A549 treated with CORT108297 at 1 μM for 4 hours (cell line): ENCODE measurements around the gene COX8A. TPM values are rescaled to one million over a fixed set of nuclear protein-coding genes. Genes with fewer than 3 reads are reported as not detected.

Source experiments
- total RNA-seq: library from RNA; stranded (reverse); fragments of 200-300 nt; extraction: Qiagen RNA extraction; gene quantifications from 5 replicates; pipeline ENCODE4 v1.2.3, GENCODE V29; 2022

Gene COX8A, protein sequence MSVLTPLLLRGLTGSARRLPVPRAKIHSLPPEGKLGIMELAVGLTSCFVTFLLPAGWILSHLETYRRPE
- 731 to 1,149 TPM (median 1,054 TPM) in 5 replicates for total RNA-seq

GRCh38 chr11:63974259-63975143, at the start of gene COX8A:
Gene COX8A, plus strand, starts transcription at chr11:63974620. Its CDS starts 61 bp downstream, at chr11:63974681.

DNA sequence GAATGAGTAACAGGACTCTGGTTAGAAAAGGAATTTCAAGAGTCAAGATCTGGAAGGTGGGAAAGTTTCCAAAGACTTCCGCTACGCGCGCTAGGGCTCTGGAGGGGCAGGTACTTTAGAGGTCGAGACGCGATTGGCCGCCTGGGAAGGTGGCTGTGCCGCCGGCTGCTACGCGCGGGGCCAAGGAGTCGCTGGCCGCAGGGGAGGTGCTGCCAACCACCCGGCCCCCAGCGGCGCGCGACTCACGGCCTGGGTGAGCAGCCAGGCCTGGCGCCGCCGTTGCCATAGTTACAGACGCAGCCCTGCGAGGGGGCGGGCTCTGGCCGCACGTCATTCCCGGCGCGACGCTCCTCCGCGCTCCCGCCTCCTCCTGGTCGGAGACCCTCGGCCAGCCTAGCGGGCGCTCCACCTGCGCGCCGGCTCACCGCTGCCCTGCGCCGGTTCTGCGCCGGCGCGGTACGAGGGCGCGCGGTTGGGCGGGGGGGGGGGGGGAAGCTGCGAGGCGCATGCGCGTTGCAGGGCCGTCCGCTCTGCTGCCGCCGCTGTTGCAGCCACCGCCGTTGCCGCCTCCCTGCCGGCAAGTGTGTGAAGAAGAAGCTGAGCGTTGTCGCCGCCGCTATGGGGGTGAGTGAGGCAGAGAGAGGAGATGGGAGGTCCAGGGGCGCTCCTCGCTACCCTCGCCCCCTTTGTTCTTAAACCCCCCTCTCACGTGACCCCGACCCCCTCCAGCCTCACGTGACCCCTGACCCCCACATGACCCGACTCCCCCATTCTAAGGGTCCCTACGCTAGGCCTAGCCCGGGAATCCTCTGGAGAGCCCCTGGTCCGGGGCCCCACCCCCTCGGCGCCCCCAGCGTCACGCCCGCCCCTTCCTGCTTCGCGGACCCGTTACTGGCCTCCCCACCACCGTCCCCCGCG, 35.7 kb upstream of the COX8A start, which contains the start of gene NAA40:
Gene NAA40, plus strand, starts transcription at position 524 of the 918 bp plus-strand sequence. Its CDS starts 95 bp downstream, at position 619.

GRCh38 chr11:63986156-63986931, 11.9 kb downstream of the COX8A start, which contains the start of gene OTUB1:
Gene OTUB1, plus strand, starts transcription at chr11:63986438. Its CDS starts 19 bp downstream, at chr11:63986457.

Other genes with a start within 250 kb of the COX8A start
- 5.0 to 7.7 TPM (median 6.4 TPM) in 5 replicates for gene ZFTA, start 205.8 kb upstream of the COX8A start, total RNA-seq
- 35.4 to 55.5 TPM (median 53.5 TPM) in 5 replicates for gene SPINDOC, start 161.2 kb upstream of the COX8A start, total RNA-seq
- 23.0 to 26.1 TPM (median 24.6 TPM) in 5 replicates for gene MARK2, start 135.5 kb upstream of the COX8A start, total RNA-seq
- 0.87 to 1.3 TPM (median 1.1 TPM) in 5 replicates for gene RCOR2, start 57.5 kb upstream of the COX8A start, total RNA-seq
- 14.8 to 17.6 TPM (median 17.4 TPM) in 5 replicates for gene NAA40, start 35.6 kb upstream of the COX8A start, total RNA-seq
- gene OTUB1, start 11.8 kb downstream of the COX8A start, total RNA-seq = 104 to 139 TPM (median 129 TPM) in 5 replicates
- gene FLRT1, start 61.3 kb downstream of the COX8A start, total RNA-seq = 0.03 to 0.07 TPM (median 0.06 TPM) in 5 replicates
- 6.1 to 14.8 TPM (median 13.6 TPM) in 5 replicates for gene MACROD1, start 191.5 kb downstream of the COX8A start, total RNA-seq
- 242 to 294 TPM (median 250 TPM) in 5 replicates for gene STIP1, start 211.6 kb downstream of the COX8A start, total RNA-seq
- gene FERMT3, start 232.1 kb downstream of the COX8A start, total RNA-seq = 0.87 to 4.3 TPM (median 1.5 TPM) in 5 replicates